GM12874 (cell line): ENCODE results near the gene SLC39A11.

Experiments
- CTCF ChIP-seq: IDR thresholded peaks from 2 replicates; pipeline ENCODE4 v1.5.1; 2011; ENCODE audit warnings: low read depth, mild to moderate bottlenecking, control low read depth, low read length, moderate library complexity; ENCODE audit not compliant: insufficient read depth

The SLC39A11 gene

DNA sequence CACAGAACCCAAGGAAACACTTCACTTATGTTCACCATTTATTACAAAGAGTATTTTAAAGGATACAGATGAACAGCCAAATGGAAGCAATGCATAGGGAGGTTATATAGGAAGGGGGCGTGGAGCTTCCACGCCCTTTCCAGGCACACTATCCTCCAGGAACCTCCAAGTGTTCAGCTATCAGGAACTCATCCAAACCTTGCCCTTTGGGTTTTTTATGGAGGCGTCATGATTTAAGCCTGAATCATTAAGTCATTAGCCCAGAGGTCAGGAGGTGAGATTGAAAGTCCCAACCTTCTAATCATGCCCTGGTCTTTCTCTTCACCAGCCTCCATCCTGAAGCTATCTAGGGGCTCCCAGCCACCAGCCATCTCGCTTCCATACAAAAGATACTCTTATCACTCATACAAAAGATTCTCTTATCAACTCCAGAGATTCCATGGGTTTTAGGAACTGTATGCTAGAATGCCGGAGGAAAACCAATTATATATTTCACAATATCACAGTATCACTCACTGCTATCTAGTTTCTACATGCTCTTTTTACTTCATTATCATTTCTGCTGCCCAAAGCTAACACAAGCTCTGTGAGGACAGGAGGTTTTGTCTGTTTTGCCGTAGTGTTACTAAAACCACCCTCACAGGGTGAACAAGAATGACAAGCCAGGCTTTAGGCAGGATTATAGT is 213.4 kb downstream of the SLC39A11 start:
- TF ChIP-seq CTCF: no peak

- TF ChIP-seq CTCF: no peak
These were observed 215.1 kb downstream of the SLC39A11 start for GRCh38 chr17:72877348-72877747.

DNA sequence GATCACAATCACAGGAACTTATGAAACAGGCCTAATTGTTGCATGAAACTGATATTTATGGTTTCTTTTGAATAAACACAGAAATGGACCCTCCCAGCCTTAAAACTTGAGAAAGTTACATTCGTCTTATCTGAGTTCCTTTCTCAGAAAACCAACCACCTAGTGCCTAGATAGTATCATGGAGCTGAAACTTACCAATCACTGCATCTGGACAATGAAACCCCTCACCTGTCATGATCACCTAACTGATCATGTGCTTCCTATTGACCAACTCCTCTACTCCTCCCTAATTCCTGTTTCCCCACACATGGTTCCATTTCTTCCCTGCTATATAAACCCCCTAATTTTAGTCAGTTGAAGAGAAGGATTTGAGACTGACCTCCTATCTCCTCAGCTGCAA is 216.1 kb downstream of the SLC39A11 start:
- TF ChIP-seq CTCF: no peak

DNA sequence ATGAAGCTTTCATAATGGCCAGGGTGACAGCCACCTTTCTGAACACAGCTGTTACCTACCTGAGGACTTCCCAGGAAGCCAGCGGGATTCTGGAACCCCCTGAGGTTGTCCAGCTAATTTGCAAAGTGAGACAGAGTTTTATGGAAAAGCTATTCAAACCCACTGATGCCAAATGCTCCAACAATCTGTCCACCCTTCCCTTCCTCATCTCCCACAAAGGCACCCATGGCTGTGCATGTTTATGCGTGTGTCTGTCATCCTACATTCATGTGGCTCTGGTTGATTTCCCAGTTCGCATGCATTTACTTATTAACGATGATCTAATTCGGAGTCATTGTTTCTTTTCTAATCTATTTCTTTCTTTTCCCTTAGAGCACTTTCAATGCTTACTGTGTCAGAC is 217.1 kb downstream of the SLC39A11 start:
- TF ChIP-seq CTCF: no peak

DNA sequence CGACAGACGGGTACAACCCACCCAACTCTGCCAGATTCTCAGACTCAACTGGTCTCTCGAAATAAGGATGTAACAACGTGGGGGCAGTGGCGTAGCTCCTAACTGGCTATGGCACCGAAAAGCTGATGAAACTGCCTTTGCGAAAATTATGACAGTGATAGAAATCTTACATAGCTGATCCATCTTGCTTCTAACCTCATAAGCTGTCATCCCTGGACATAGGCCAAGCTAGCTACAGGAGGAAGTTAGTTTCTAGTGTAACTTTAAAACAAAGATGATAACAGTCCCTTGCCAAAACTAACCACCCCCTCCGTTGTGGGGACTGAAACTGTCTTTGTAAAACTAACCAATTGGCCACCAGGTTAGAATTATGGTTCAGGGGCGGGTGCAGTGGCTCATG is 220.1 kb downstream of the SLC39A11 start:
- TF ChIP-seq CTCF: no peak

DNA sequence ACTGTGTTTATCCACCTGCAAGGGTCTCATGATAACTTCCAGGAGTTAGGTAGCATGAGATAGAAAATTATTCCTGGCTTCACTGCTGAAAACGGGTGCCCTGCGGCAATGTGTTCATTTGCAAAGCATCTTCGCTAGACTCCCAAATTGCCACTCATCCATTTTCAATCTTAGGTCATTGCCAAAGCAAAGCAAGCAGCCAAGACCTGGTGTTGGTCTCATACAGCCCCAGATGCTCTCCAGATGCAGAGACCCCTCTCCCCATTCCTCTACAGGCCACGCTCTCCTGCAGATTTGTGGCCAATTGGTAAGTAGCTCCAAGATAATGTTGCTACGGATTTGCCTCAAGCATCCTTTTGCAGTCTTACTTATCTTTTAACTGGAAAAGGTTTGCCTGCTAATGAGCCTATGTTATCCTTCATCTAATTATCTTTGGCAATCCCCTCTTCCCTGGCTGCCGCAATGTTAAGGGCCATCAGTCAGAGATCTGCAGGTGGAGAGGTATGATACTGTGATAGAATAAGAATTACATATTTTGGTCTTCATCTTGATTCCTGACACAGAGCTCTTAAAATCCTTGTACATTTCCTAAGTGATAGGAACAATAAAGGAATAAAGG is 222.0 kb downstream of the SLC39A11 start:
- TF ChIP-seq CTCF: no peak

- TF ChIP-seq CTCF: no peak
These were observed 222.9 kb downstream of the SLC39A11 start for GRCh38 chr17:72869630-72870029.

DNA sequence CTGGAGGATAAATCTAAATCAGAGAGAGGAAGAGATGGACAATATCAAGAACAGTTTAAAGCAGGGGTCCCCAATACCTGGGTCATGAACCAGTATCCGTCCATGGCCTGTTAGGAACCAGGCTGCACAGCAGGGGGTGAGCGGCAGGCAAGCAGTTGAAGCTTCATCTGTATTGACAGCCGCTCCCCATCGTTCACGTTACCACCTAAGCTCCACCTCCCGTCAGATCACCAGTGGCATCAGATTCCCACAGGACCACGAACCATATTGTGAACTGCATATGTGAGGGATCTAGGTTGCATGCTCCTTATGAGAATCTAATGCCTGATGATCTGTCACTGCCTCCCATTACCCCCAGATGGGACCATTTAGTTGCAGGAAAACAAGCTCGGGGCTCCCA is 226.5 kb downstream of the SLC39A11 start:
- no peak for TF ChIP-seq CTCF
